Measurements from ENCODE around the gene COQ9.

DNA sequence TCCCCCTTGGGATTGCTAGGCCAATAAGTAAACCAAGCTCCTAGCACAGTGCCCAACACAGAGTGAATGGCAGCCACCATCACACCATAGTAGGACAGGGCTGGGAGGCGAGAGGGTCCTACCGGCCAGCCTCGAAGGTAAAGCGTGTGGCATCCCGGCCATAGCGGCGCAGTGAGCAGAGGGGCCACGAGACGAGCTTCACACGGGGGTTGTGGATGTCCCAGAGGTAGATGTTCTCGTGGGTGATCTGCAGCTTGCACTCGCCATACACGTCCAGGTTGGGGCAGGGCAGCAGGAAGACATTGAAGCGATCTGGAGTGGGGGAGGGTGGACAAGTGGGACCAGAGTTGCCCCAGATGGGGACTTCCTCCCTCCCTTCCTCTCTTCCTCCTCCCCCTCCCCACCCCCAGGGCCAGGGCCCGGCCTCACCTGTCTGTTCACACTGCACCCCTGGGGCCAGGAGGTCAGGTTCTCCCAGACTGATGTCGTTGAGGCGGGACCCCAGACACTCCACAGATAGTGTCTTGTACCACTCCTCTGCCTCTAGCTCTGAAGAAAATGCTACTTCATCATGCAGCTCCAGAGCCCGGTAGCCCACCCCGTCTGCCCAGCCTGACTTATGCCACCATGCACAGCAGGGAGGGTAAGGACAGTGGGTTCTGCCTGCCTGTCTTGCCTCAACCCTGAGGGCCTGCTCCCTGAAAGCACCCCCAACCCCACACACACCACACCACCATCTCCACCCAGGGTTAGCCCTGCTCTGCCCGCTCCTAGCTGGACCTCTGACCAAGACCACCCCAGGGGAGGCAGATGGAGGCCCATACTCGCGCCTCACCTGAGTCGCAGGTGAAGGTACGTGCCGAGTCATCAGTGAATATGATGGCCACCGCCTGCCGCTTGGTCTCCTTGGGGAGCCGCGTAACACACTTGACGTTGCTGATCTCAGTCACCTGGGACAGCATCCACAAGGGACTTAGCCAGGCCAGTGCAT, 27.7 kb downstream of the COQ9 start:
- TF ChIP-seq POLR2A (IDR thresholded peaks at IDR 0.05) (no peak), EP300 (IDR thresholded peaks at IDR 0.05) (no peak), POLR2AphosphoS5 (IDR thresholded peaks at IDR 0.05) (no peak)
